ENCODE data around the gene CELA1. TPM values are rescaled to one million over a fixed set of nuclear protein-coding genes. Genes with fewer than 3 reads are reported as not detected.
"Not testable (repeated sequence)": the region's sequence is repeated elsewhere in the genome, so short reads cannot be mapped to it uniquely, and the experiment has no call there.

Gene CELA1
- total and polyA plus RNA-seq, 10 of the 15 experiments (the other 5 are each of a cell fraction or from before 2014, with no cell fraction given) = not detected

GRCh38 chr12:51291603-51292513 lies 54.6 kb downstream of the CELA1 start:
- H3K27me3 ChIP-seq (replicated peaks in 1 of 2; ENCODE audit: control insufficient read depth in 2 of 2, insufficient read depth in 2 of 2, low read length in 1 of 2); H3K27ac ChIP-seq (ENCODE audit: control insufficient read depth, insufficient read depth); H3K9ac ChIP-seq (ENCODE audit: control insufficient read depth, insufficient read depth, low read length); intact Hi-C loops (cut with micrococcal nuclease; ENCODE audit: unreplicated experiment); H4K20me1 ChIP-seq (ENCODE audit: control insufficient read depth, insufficient read depth); H3K4me2 ChIP-seq (ENCODE audit: control insufficient read depth, insufficient read depth); H3K4me3 ChIP-seq; H3K4me1 ChIP-seq (ENCODE audit: control insufficient read depth, insufficient read depth, low read length); DNase-seq (ENCODE audit: low read depth, low spot score); H3K79me2 ChIP-seq (ENCODE audit: control insufficient read depth, insufficient read depth, low read length); H3K9me3 ChIP-seq (replicated peaks; ENCODE audit: control insufficient read depth, insufficient read depth, low read length); in situ Hi-C loops (cut with MboI); H3K36me3 ChIP-seq (ENCODE audit: control insufficient read depth in 2 of 2, insufficient read depth in 2 of 2, low read length in 1 of 2); RAD21 ChIA-PET (ENCODE audit: unreplicated experiment): not testable (repeated sequence)
- peak overlapping the region; percentile 38; the same call in 1 of the 2 replicates for H2AFZ ChIP-seq (ENCODE audit: control insufficient read depth, low read depth, low read length)
- ATAC-seq (peak; percentile 68), FAIRE-seq (peak; percentile 44)
- TF ChIP-seq CTCF (IDR thresholded peaks at IDR 0.05 in 2 of 3, conservative IDR thresholded peaks at IDR 0.05 in 1 of 3; ENCODE audit: control insufficient read depth in 2 of 3, extremely low read depth in 1 of 3, insufficient read depth in 1 of 3, low read depth in 3 of 3, low read length in 3 of 3) (peak; percentile 13 to 25 (median 24); a peak in 3 of 6 replicates), SMC3 (IDR thresholded peaks at IDR 0.05; ENCODE audit: borderline replicate concordance, low read length) (peak; percentile 13; the same call in 1 of the 2 replicates), RAD21 (IDR thresholded peaks at IDR 0.05; ENCODE audit: insufficient read depth, low read depth, low read length) (peak; percentile 49)
- TSS peak; percentile 61 for BruUV-seq (replicated peaks)
- SMC1A ChIA-PET (ENCODE audit: uncharacterized antibody, unreplicated experiment) = interaction anchor here (1.7 to 2.2 kb wide), 2 partner anchors 29 to 49 kb away, joined by 4 to 8 read pairs; no protein-coding TSS in a partner anchor
- WGBS (ENCODE audit: insufficient coverage, insufficient replicate concordance, low lambda C conversion rate, missing lambda C conversion rate) = 41% methylated on average over 9 of the region's 9 CpGs
- CTCF ChIA-PET = interaction anchor here (0.9 to 5.6 kb wide), 4 partner anchors 21 to 466 kb away, joined by 3 to 28 read pairs (median 4); no protein-coding TSS in a partner anchor
- POLR2A ChIA-PET = interaction anchor here (0.6 kb wide), 1 partner anchor 985 kb away, joined by 4 read pairs; no protein-coding TSS in a partner anchor
